ENCODE results near the gene PGBD5. TPM values are rescaled to one million over a fixed set of nuclear protein-coding genes. Genes with fewer than 3 reads are reported as not detected.

The PGBD5 gene
- total RNA-seq, 1 donor from 2014 or later, result 14.7 TPM

DNA sequence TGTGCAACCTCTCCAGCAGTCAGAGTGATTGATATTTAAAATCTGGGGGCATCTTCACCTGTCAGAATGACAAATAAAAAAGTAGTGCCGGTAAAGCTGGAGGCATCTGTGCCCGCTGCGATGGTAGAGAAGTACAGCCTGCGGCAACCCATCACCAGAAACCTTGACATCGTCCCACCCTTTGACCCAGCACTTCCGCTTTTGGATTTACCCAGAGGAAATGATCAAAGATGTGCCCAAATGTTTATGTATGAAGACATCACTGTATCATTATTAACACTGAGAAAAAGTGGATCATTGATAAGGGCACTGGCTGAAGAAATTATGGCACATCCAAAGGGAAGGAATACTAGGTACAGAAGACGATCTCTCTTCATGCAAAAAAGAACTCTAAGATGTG, 96.0 kb downstream of the PGBD5 start:
- no peak overlapping the region for H3K4me3 Mint-ChIP-seq (ENCODE audit: unreplicated experiment)
- H3K27ac Mint-ChIP-seq (ENCODE audit: unreplicated experiment), result no peak overlapping the region
- H3K4me1 ChIP-seq (ENCODE audit: insufficient read depth, low read length), result peaks cover 5% of the 10 kb centered on the region
- no peaks in the 10 kb centered on the region for H3K36me3 ChIP-seq (ENCODE audit: insufficient read depth, low read length)
- no peaks in the 10 kb centered on the region for H3K9me3 ChIP-seq (ENCODE audit: insufficient read depth, low read depth, low read length)
- no peak overlapping the region for H3K4me3 ChIP-seq (ENCODE audit: insufficient read depth, low read depth, low read length)
- H3K27me3 Mint-ChIP-seq (ENCODE audit: low read depth, unreplicated experiment), result no peaks in the 10 kb centered on the region
- DNase-seq (ENCODE audit: low read depth), result no peak
- H3K36me3 Mint-ChIP-seq (ENCODE audit: low read depth, unreplicated experiment), result peaks cover 25% of the 10 kb centered on the region
- no peak overlapping the region for H3K9ac ChIP-seq (ENCODE audit: low read length)
- FAIRE-seq, result no peak
- peaks cover 33% of the 10 kb centered on the region for H3K4me1 Mint-ChIP-seq (ENCODE audit: low read depth, unreplicated experiment)
- H2AFZ ChIP-seq (ENCODE audit: low read depth, low read length), result no peak overlapping the region
- no peaks in the 10 kb centered on the region for H3K79me2 ChIP-seq (ENCODE audit: insufficient read depth, low read length)
- TF ChIP-seq, protein P1, sequence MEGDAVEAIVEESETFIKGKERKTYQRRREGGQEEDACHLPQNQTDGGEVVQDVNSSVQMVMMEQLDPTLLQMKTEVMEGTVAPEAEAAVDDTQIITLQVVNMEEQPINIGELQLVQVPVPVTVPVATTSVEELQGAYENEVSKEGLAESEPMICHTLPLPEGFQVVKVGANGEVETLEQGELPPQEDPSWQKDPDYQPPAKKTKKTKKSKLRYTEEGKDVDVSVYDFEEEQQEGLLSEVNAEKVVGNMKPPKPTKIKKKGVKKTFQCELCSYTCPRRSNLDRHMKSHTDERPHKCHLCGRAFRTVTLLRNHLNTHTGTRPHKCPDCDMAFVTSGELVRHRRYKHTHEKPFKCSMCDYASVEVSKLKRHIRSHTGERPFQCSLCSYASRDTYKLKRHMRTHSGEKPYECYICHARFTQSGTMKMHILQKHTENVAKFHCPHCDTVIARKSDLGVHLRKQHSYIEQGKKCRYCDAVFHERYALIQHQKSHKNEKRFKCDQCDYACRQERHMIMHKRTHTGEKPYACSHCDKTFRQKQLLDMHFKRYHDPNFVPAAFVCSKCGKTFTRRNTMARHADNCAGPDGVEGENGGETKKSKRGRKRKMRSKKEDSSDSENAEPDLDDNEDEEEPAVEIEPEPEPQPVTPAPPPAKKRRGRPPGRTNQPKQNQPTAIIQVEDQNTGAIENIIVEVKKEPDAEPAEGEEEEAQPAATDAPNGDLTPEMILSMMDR (IDR thresholded peaks at IDR 0.05; ENCODE audit: insufficient read depth, low read depth, low read length), result no peak
- no peak for TF ChIP-seq EZH2 (IDR thresholded peaks at IDR 0.05; ENCODE audit: insufficient read depth, low read length)
- no peak overlapping the region for H3K27ac ChIP-seq (ENCODE audit: low read depth, low read length)
- H4K20me1 ChIP-seq (ENCODE audit: insufficient read depth, low read length), result no peaks in the 10 kb centered on the region
- no peaks in the 10 kb centered on the region for H3K9me3 Mint-ChIP-seq (ENCODE audit: unreplicated experiment)
- H3K27me3 ChIP-seq (ENCODE audit: insufficient read depth, low read length), result no peaks in the 10 kb centered on the region
- H3K4me2 ChIP-seq (ENCODE audit: low read length), result no peak overlapping the region

DNA sequence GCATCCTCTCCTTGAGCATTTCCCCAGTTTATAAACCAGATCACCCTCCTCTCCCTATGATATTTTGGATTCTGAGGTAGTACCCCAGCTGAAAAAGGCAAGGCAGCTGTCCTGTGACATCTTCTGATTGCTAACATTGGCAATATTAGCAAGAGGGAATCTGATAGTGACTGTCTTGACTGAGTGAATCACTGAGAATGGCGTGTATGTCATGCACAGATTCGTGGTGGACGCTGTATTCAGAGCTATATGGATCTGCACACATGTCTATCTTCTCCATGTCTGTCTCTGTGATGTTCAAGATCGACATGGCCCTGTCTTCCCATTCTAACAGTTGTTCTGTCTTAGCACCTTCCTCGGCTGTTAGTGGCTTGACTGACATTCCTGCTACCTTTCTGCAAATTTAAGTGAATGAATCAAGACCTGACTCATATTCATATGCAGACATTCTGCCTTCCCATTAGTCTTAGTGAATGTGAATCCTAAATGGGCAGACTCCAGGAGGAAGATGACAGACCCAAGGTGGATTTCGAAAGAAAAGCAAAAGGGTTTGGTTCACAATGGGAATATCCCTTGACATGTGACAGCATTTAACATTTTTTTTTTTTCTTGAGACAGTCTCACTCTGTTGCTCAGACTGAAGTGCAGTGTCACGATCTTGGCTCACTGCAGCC, 97.7 kb downstream of the PGBD5 start:
- no peak overlapping the region for H3K4me3 Mint-ChIP-seq (ENCODE audit: unreplicated experiment)
- Histone ChIP-seq H3K9me3 (ENCODE audit: insufficient read depth, low read depth, low read length) (no peaks in the 10 kb centered on the region), H3K27ac (ENCODE audit: low read depth, low read length) (no peak overlapping the region), H3K79me2 (ENCODE audit: insufficient read depth, low read length) (no peaks in the 10 kb centered on the region), H3K9ac (ENCODE audit: low read length) (no peak overlapping the region), H4K20me1 (ENCODE audit: insufficient read depth, low read length) (no peaks in the 10 kb centered on the region), H2AFZ (ENCODE audit: low read depth, low read length) (no peak overlapping the region), H3K4me3 (ENCODE audit: insufficient read depth, low read depth, low read length) (no peak overlapping the region), H3K4me2 (ENCODE audit: low read length) (peak overlapping the region; percentile 10), H3K4me1 (ENCODE audit: insufficient read depth, low read length) (peaks cover 5% of the 10 kb centered on the region), H3K36me3 (ENCODE audit: insufficient read depth, low read length) (no peaks in the 10 kb centered on the region), H3K27me3 (ENCODE audit: insufficient read depth, low read length) (no peaks in the 10 kb centered on the region)
- peak overlapping the region; percentile 4 for H3K27ac Mint-ChIP-seq (ENCODE audit: unreplicated experiment)
- H3K4me1 Mint-ChIP-seq (ENCODE audit: low read depth, unreplicated experiment), result peaks cover 23% of the 10 kb centered on the region
- no peak for DNase-seq (ENCODE audit: low read depth)
- H3K9me3 Mint-ChIP-seq (ENCODE audit: unreplicated experiment), result no peaks in the 10 kb centered on the region
- peaks cover 31% of the 10 kb centered on the region for H3K36me3 Mint-ChIP-seq (ENCODE audit: low read depth, unreplicated experiment)
- no peak for FAIRE-seq
- peaks cover 2% of the 10 kb centered on the region for H3K27me3 Mint-ChIP-seq (ENCODE audit: low read depth, unreplicated experiment)
- TF ChIP-seq EZH2 (IDR thresholded peaks at IDR 0.05; ENCODE audit: insufficient read depth, low read length), result no peak
- TF ChIP-seq, protein P1 (IDR thresholded peaks at IDR 0.05; ENCODE audit: insufficient read depth, low read depth, low read length), result no peak

DNA sequence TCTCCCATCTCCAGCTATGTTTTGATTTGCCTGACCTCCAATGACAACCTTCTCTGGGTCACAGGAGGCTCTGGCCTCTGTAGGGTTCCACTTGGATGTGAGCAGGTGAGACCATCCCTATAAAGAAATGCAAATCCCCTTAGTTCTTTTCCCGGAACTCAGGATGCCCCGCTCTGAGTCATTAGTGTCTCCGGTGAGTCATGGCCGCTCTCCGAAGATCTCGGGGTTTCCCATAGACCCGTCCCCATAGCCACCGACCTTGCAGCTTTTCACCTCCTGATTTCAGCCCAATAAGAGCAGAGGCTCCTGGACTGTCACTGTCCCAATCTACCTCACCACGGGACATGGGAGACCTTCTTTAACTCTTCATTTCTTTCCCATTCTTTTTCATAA, 98.2 kb downstream of the PGBD5 start:
- TF ChIP-seq EZH2 (IDR thresholded peaks at IDR 0.05; ENCODE audit: insufficient read depth, low read length), result no peak
- TF ChIP-seq, protein P1 (IDR thresholded peaks at IDR 0.05; ENCODE audit: insufficient read depth, low read depth, low read length), result no peak
- Histone ChIP-seq H2AFZ (ENCODE audit: low read depth, low read length) (no peak overlapping the region), H3K9me3 (ENCODE audit: insufficient read depth, low read depth, low read length) (no peaks in the 10 kb centered on the region), H3K9ac (ENCODE audit: low read length) (no peak overlapping the region), H3K27me3 (ENCODE audit: insufficient read depth, low read length) (no peaks in the 10 kb centered on the region), H3K36me3 (ENCODE audit: insufficient read depth, low read length) (no peaks in the 10 kb centered on the region), H4K20me1 (ENCODE audit: insufficient read depth, low read length) (no peaks in the 10 kb centered on the region), H3K79me2 (ENCODE audit: insufficient read depth, low read length) (no peaks in the 10 kb centered on the region), H3K4me2 (ENCODE audit: low read length) (peak overlapping the region; percentile 10), H3K4me3 (ENCODE audit: insufficient read depth, low read depth, low read length) (no peak overlapping the region), H3K4me1 (ENCODE audit: insufficient read depth, low read length) (peaks cover 5% of the 10 kb centered on the region), H3K27ac (ENCODE audit: low read depth, low read length) (no peak overlapping the region)
- Mint-ChIP-seq H3K9me3 (ENCODE audit: unreplicated experiment) (no peaks in the 10 kb centered on the region), H3K27ac (ENCODE audit: unreplicated experiment) (peak overlapping the region; percentile 4), H3K36me3 (ENCODE audit: low read depth, unreplicated experiment) (peaks cover 33% of the 10 kb centered on the region), H3K4me1 (ENCODE audit: low read depth, unreplicated experiment) (peaks cover 23% of the 10 kb centered on the region), H3K4me3 (ENCODE audit: unreplicated experiment) (no peak overlapping the region), H3K27me3 (ENCODE audit: low read depth, unreplicated experiment) (peaks cover 2% of the 10 kb centered on the region)
- DNase-seq (ENCODE audit: low read depth) (peak; percentile 43), FAIRE-seq (no peak)

Measured in astrocyte (in vitro differentiated cells and primary cell).